Cardiac muscle cell (in vitro differentiated cells and primary cell): ENCODE results near the gene NAT9. TPM values are rescaled to one million over a fixed set of nuclear protein-coding genes. Genes with fewer than 3 reads are reported as not detected.

Experiments
- DNase-seq, 2 donors: peaks; one replicate each; pipeline versions ENCODE4 v3.0.0 to v3.0.0-alpha.2; 2010 to 2017; ENCODE audit warnings: low read depth in 1 of 2, low spot score in 1 of 2
- H3K27ac ChIP-seq: fragments of 200-600 bp; sonication (generic); 2 replicates; pipeline ENCODE4 v1.5.1; 2016
- H3K27me3 ChIP-seq: fragments of 200-600 bp; sonication (generic); 2 replicates; pipeline ENCODE4 v1.6.0; 2016; ENCODE audit warnings: control low read depth
- H3K36me3 ChIP-seq: fragments of 200-600 bp; sonication (generic); 2 replicates; pipeline ENCODE4 v1.5.1; 2016; ENCODE audit warnings: control low read depth
- H3K4me1 ChIP-seq: fragments of 200-600 bp; sonication (generic); 2 replicates; pipeline ENCODE4 v1.8.1; 2017; ENCODE audit warnings: low read depth, mild to moderate bottlenecking, mixed run types
- H3K4me3 ChIP-seq: fragments of 200-600 bp; sonication (generic); 2 replicates; pipeline ENCODE4 v1.5.1; 2016; ENCODE audit warnings: mild to moderate bottlenecking
- H3K9me3 ChIP-seq: fragments of 200-600 bp; sonication (generic); 2 replicates; pipeline ENCODE4 v1.5.1; 2017; ENCODE audit warnings: low read depth, mild to moderate bottlenecking, control low read depth
- CTCF ChIP-seq: IDR thresholded peaks from 2 replicates; pipeline ENCODE4 v1.5.1; 2012; ENCODE audit warnings: low read depth, mild to moderate bottlenecking, low read length
- polyA plus RNA-seq: library from polyadenylated mRNA; unstranded; fragments of >200 nt; fragmentation: Nextera tagmentation; extraction: Ambion mirVana; gene quantifications from 2 replicates; pipeline ENCODE4 v1.2.1, GENCODE V29; 2016
- total RNA-seq: library from RNA; depleted of rRNA; stranded (reverse); fragments of >200 nt; gene quantifications from 2 replicates; pipeline ENCODE4 v1.2.3, GENCODE V29; 2016

The NAT9 gene
- total and polyA plus RNA-seq, 2 experiments from 2014 or later, result 56.2 to 73.1 TPM

GRCh38 chr17:74733365-74734122, 42.6 kb downstream of the NAT9 start:
- no peak overlapping the region for H3K27ac ChIP-seq
- H3K4me1 ChIP-seq, result no peaks in the 10 kb centered on the region
- TF ChIP-seq CTCF, result no peak
- H3K27me3 ChIP-seq, result peaks cover 46% of the 10 kb centered on the region
- no peaks in the 10 kb centered on the region for H3K36me3 ChIP-seq
- DNase-seq, result no peak
- no peaks in the 10 kb centered on the region for H3K9me3 ChIP-seq
- no peak overlapping the region for H3K4me3 ChIP-seq

GRCh38 chr17:74732042-74732867, 43.9 kb downstream of the NAT9 start:
- Histone ChIP-seq H3K9me3 (no peaks in the 10 kb centered on the region), H3K4me3 (no peak overlapping the region), H3K4me1 (no peaks in the 10 kb centered on the region), H3K27me3 (peaks cover 33% of the 10 kb centered on the region), H3K27ac (no peak overlapping the region), H3K36me3 (no peaks in the 10 kb centered on the region)
- no peak for TF ChIP-seq CTCF
- no peak for DNase-seq

- DNase-seq, result no peak
- no peak for TF ChIP-seq CTCF
- Histone ChIP-seq H3K36me3 (no peaks in the 10 kb centered on the region), H3K4me1 (no peaks in the 10 kb centered on the region), H3K27ac (no peak overlapping the region), H3K9me3 (no peaks in the 10 kb centered on the region), H3K27me3 (peaks cover 23% of the 10 kb centered on the region), H3K4me3 (no peak overlapping the region)
Observed at GRCh38 chr17:74731347-74731605, 44.9 kb downstream of the NAT9 start.

- peaks cover 18% of the 10 kb centered on the region for H3K27me3 ChIP-seq
- no peaks in the 10 kb centered on the region for H3K4me1 ChIP-seq
- H3K4me3 ChIP-seq, result no peak overlapping the region
- H3K27ac ChIP-seq, result no peak overlapping the region
- no peaks in the 10 kb centered on the region for H3K36me3 ChIP-seq
- DNase-seq, result no peak
- no peak for TF ChIP-seq CTCF
- no peaks in the 10 kb centered on the region for H3K9me3 ChIP-seq
Observed at GRCh38 chr17:74730491-74731346, 45.4 kb downstream of the NAT9 start.

GRCh38 chr17:74729866-74730265, 46.3 kb downstream of the NAT9 start:
- no peak overlapping the region for H3K4me3 ChIP-seq
- no peaks in the 10 kb centered on the region for H3K36me3 ChIP-seq
- H3K9me3 ChIP-seq, result no peaks in the 10 kb centered on the region
- H3K4me1 ChIP-seq, result no peaks in the 10 kb centered on the region
- no peak for DNase-seq
- H3K27me3 ChIP-seq, result peaks cover 11% of the 10 kb centered on the region
- no peak for TF ChIP-seq CTCF
- no peak overlapping the region for H3K27ac ChIP-seq
